ENCODE measurements around the gene TSSC4.

- TF ChIP-seq CTCF (IDR thresholded peaks at IDR 0.05; ENCODE audit: insufficient read depth, low read length) (no peak), POLR2AphosphoS5 (IDR thresholded peaks at IDR 0.05; ENCODE audit: low read depth) (no peak)
Observed at GRCh38 chr11:2431395-2431794, 30.8 kb downstream of the TSSC4 start.

Measured in HL-60 (cell line).